WTC11 (cell line): ENCODE measurements around the gene USP15. TPM values are rescaled to one million over a fixed set of nuclear protein-coding genes. Genes with fewer than 3 reads are reported as not detected.

Experiments used
- ATAC-seq: fragments of 200-7000 bp; cut with Tn5 transposase; 2 replicates; pipeline ENCODE4 v1.10.0; 2021; ENCODE audit warnings: mild to moderate bottlenecking, moderate library complexity
- CTCF ChIA-PET: fragments of 300-600 bp; sonication (Branson Sonifier 250); formaldehyde crosslinking; loops from one replicate; lab custom pipeline; 2021; ENCODE audit warnings: antibody characterized with exemption; lab: Charles Lee
- POLR2A ChIA-PET: fragments of 350-600 bp; sonication (Branson Sonifier 250); formaldehyde crosslinking; loops from one replicate; lab custom pipeline; 2021; ENCODE audit warnings: antibody characterized with exemption; lab: Charles Lee
- DNase-seq: peaks from one replicate; pipeline ENCODE4 v3.0.0; 2021; ENCODE audit warnings: low spot score
- H3K27ac Mint-ChIP-seq: 2 replicates; pipeline ENCODE4 v1.8.0; 2021; ENCODE audit warnings: mixed read lengths
- H3K27me3 Mint-ChIP-seq: 2 replicates; pipeline ENCODE4 v1.8.0; 2021; ENCODE audit warnings: low read depth, mild to moderate bottlenecking, moderate library complexity, mixed read lengths
- H3K36me3 Mint-ChIP-seq: 2 replicates; pipeline ENCODE4 v1.8.0; 2021; ENCODE audit warnings: mixed read lengths
- H3K4me1 Mint-ChIP-seq: 2 replicates; pipeline ENCODE4 v1.8.0; 2022; ENCODE audit warnings: mixed read lengths
- H3K4me3 Mint-ChIP-seq: 2 replicates; pipeline ENCODE4 v1.8.0; 2021; ENCODE audit warnings: mild to moderate bottlenecking, moderate library complexity, mixed read lengths
- H3K9me3 Mint-ChIP-seq: 2 replicates; pipeline ENCODE4 v1.8.0; 2021; ENCODE audit warnings: mixed read lengths
- CBFB ChIP-seq: sonication (generic); formaldehyde crosslinking; IDR thresholded peaks from 2 replicates; pipeline ENCODE4 v1.8.1; 2022; ENCODE audit warnings: mild to moderate bottlenecking, low read depth, missing genetic modification reagents
- CDX4 ChIP-seq: fragments of 250-450 bp; sonication (Bioruptor Pico); IDR thresholded peaks from 2 replicates; pipeline ENCODE4 v1.9.0; 2021; ENCODE audit warnings: moderate library complexity, mild to moderate bottlenecking, inconsistent platforms, borderline replicate concordance
- CREM ChIP-seq: sonication (generic); formaldehyde crosslinking; IDR thresholded peaks from 2 replicates; pipeline ENCODE4 v1.8.1; 2022; ENCODE audit warnings: mild to moderate bottlenecking, missing genetic modification reagents, moderate library complexity
- ELF4 ChIP-seq: sonication (generic); formaldehyde crosslinking; IDR thresholded peaks from 2 replicates; pipeline ENCODE4 v1.8.1; 2022; ENCODE audit warnings: low read depth, mild to moderate bottlenecking, moderate library complexity, missing genetic modification reagents
- JUN ChIP-seq: sonication (generic); formaldehyde crosslinking; IDR thresholded peaks from 2 replicates; pipeline ENCODE4 v1.8.0; 2023; ENCODE audit warnings: mild to moderate bottlenecking, missing genetic modification reagents
- MYBL2 ChIP-seq: sonication (generic); formaldehyde crosslinking; IDR thresholded peaks from 2 replicates; pipeline ENCODE4 v1.8.1; 2023; ENCODE audit warnings: mild to moderate bottlenecking, moderate library complexity, missing genetic modification reagents
- NFATC4 ChIP-seq: fragments of 250-450 bp; sonication (Bioruptor Pico); IDR thresholded peaks from 2 replicates; pipeline ENCODE4 v1.9.0; 2021; ENCODE audit warnings: mild to moderate bottlenecking
- NFE2L1 ChIP-seq: sonication (generic); formaldehyde crosslinking; IDR thresholded peaks from 2 replicates; pipeline ENCODE4 v1.8.1; 2023; ENCODE audit warnings: missing genetic modification reagents
- TCF7 ChIP-seq: sonication (generic); formaldehyde crosslinking; IDR thresholded peaks from 2 replicates; pipeline ENCODE4 v1.8.0; 2022; ENCODE audit warnings: mild to moderate bottlenecking, low read depth, missing genetic modification reagents, moderate library complexity
- TEAD1 ChIP-seq: sonication (generic); formaldehyde crosslinking; IDR thresholded peaks from 2 replicates; pipeline ENCODE4 v1.8.0; 2022; ENCODE audit warnings: mild to moderate bottlenecking, missing genetic modification reagents
- ZMAT4 ChIP-seq: fragments of 250-450 bp; sonication (Bioruptor Pico); IDR thresholded peaks from 2 replicates; pipeline ENCODE4 v1.9.0; 2021; ENCODE audit warnings: mild to moderate bottlenecking
- ZNF281 ChIP-seq: sonication (generic); formaldehyde crosslinking; IDR thresholded peaks from 2 replicates; pipeline ENCODE4 v1.8.0; 2023; ENCODE audit warnings: mild to moderate bottlenecking, missing genetic modification reagents
- ZNF317 ChIP-seq: sonication (generic); formaldehyde crosslinking; IDR thresholded peaks from 2 replicates; pipeline ENCODE4 v1.8.1; 2023; ENCODE audit warnings: low read depth, mild to moderate bottlenecking, moderate library complexity, missing genetic modification reagents, borderline replicate concordance
- ZNF425 ChIP-seq: fragments of 250-450 bp; sonication (Bioruptor Pico); conservative IDR thresholded peaks from 2 replicates; pipeline ENCODE4 v1.9.0; 2021; ENCODE audit warnings: mild to moderate bottlenecking
- ZNF512 ChIP-seq: sonication (generic); formaldehyde crosslinking; IDR thresholded peaks from 2 replicates; pipeline ENCODE4 v1.8.1; 2022; ENCODE audit warnings: missing genetic modification reagents, borderline replicate concordance
- ZSCAN18 ChIP-seq: fragments of 250-450 bp; sonication (Bioruptor Pico); IDR thresholded peaks from 2 replicates; pipeline ENCODE4 v2.1.2; 2022; ENCODE audit warnings: mild to moderate bottlenecking, moderate library complexity
- total RNA-seq: library from RNA; stranded (reverse); gene quantifications from 3 replicates; pipeline ENCODE4 v1.2.3, GENCODE V29; 2021
- TF ChIP-seq, protein P1 (sequence below): sonication (generic); formaldehyde crosslinking; IDR thresholded peaks from 2 replicates; pipeline ENCODE4 v1.8.0; 2022; ENCODE audit warnings: mild to moderate bottlenecking, missing genetic modification reagents
- TF ChIP-seq, protein P2 (sequence below): sonication (generic); formaldehyde crosslinking; conservative IDR thresholded peaks from 2 replicates; pipeline ENCODE4 v1.8.1; 2022; ENCODE audit warnings: mild to moderate bottlenecking, missing genetic modification reagents
- TF ChIP-seq, protein P3 (sequence below): sonication (generic); formaldehyde crosslinking; IDR thresholded peaks from 2 replicates; pipeline ENCODE4 v1.8.1; 2022; ENCODE audit warnings: low read depth, missing genetic modification reagents, borderline replicate concordance

The USP15 gene
- total RNA-seq, 1 experiment from 2014 or later = 37.2 TPM

- TF ChIP-seq, protein P1, sequence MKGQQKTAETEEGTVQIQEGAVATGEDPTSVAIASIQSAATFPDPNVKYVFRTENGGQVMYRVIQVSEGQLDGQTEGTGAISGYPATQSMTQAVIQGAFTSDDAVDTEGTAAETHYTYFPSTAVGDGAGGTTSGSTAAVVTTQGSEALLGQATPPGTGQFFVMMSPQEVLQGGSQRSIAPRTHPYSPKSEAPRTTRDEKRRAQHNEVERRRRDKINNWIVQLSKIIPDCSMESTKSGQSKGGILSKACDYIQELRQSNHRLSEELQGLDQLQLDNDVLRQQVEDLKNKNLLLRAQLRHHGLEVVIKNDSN (CRISPR knock-in tag) = no peak
- no peak for TF ChIP-seq CREM (CRISPR knock-in tag)
- no peak for TF ChIP-seq NFATC4 (CRISPR knock-in tag)
- no peak for TF ChIP-seq ZSCAN18
- TF ChIP-seq NFE2L1 (CRISPR knock-in tag) = no peak
- no peak for TF ChIP-seq ZNF317 (CRISPR knock-in tag)
- TF ChIP-seq ZMAT4 = no peak
- no peak for TF ChIP-seq ZNF512 (CRISPR knock-in tag)
- no peak for TF ChIP-seq ZNF425
- TF ChIP-seq JUN (CRISPR knock-in tag) = no peak
- TF ChIP-seq, protein P2, sequence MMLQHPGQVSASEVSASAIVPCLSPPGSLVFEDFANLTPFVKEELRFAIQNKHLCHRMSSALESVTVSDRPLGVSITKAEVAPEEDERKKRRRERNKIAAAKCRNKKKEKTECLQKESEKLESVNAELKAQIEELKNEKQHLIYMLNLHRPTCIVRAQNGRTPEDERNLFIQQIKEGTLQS = no peak
- TF ChIP-seq ZNF281 = no peak
- TF ChIP-seq TCF7 (CRISPR knock-in tag) = no peak
- TF ChIP-seq ELF4 = no peak
- TF ChIP-seq CDX4 (CRISPR knock-in tag) = no peak
- TF ChIP-seq CBFB = no peak
- TF ChIP-seq, protein P3, sequence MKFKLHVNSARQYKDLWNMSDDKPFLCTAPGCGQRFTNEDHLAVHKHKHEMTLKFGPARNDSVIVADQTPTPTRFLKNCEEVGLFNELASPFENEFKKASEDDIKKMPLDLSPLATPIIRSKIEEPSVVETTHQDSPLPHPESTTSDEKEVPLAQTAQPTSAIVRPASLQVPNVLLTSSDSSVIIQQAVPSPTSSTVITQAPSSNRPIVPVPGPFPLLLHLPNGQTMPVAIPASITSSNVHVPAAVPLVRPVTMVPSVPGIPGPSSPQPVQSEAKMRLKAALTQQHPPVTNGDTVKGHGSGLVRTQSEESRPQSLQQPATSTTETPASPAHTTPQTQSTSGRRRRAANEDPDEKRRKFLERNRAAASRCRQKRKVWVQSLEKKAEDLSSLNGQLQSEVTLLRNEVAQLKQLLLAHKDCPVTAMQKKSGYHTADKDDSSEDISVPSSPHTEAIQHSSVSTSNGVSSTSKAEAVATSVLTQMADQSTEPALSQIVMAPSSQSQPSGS = no peak
- no peak for TF ChIP-seq TEAD1 (CRISPR knock-in tag)
- no peak for TF ChIP-seq MYBL2 (CRISPR knock-in tag)
- CTCF ChIA-PET = interaction anchor here (1.2 kb wide), 1 partner anchor 154 kb away, joined by 4 read pairs; the partner anchor contains the start of gene USP15
- 0 out of 2 replicates have a peak, but pooled peaks cover 3% of the 10 kb centered on the region for H3K9me3 Mint-ChIP-seq
- no peak for DNase-seq
- H3K4me3 Mint-ChIP-seq = no peak overlapping the region
- no peaks in the 10 kb centered on the region for H3K36me3 Mint-ChIP-seq
- POLR2A ChIA-PET = no interaction called here
- no peak for ATAC-seq
- no peaks in the 10 kb centered on the region for H3K27me3 Mint-ChIP-seq
- H3K4me1 Mint-ChIP-seq = peaks cover 7% of the 10 kb centered on the region
- no peak overlapping the region for H3K27ac Mint-ChIP-seq
Observed at GRCh38 chr12:62414180-62414579, 154.0 kb downstream of the USP15 start.
